Caco-2 (cell line): Measurements from ENCODE around the gene CCDC60. TPM values are rescaled to one million over a fixed set of nuclear protein-coding genes. Genes with fewer than 3 reads are reported as not detected.

Source experiments
- BruUV-seq: library from RNA; stranded (reverse); fragments of 400-500 nt; replicated peaks from 2 replicates; lab custom pipeline; 2021; lab: Mats Ljungman, UMichigan
- CTCF ChIA-PET: fragments of 300-600 bp; sonication (Branson Sonifier 250); formaldehyde crosslinking; loops from one replicate; lab custom pipeline; 2022; ENCODE audit warnings: antibody characterized with exemption; lab: Charles Lee
- POLR2A ChIA-PET: fragments of 300-600 bp; sonication (Branson Sonifier 250); formaldehyde crosslinking; loops from one replicate; lab custom pipeline; 2022; ENCODE audit warnings: antibody characterized with exemption; lab: Charles Lee
- DNase-seq, 2 experiments: peaks; one replicate each; pipeline versions ENCODE4 v3.0.0 to v3.0.0-alpha.2; 2020 to 2022
- H3K27me3 ChIP-seq: replicated peaks from 2 replicates; pipeline ENCODE4 v1.6.0; 2011; ENCODE audit warnings: low read length; ENCODE audit not compliant: control insufficient read depth, insufficient read depth
- H3K36me3 ChIP-seq: 2 replicates; pipeline ENCODE4 v1.5.1; 2011; ENCODE audit warnings: low read length; ENCODE audit not compliant: control insufficient read depth, insufficient read depth
- H3K4me1 ChIP-seq: fragments of 250-450 bp; sonication (Bioruptor Pico); 2 replicates; pipeline ENCODE4 v1.5.1; 2020; ENCODE audit warnings: mild to moderate bottlenecking
- H3K4me3 ChIP-seq: 2 replicates; pipeline ENCODE4 v1.5.1; 2011; ENCODE audit warnings: low read depth, mild to moderate bottlenecking, control low read depth, low read length
- H3K9me3 ChIP-seq: fragments of 250-450 bp; sonication (Bioruptor Pico); 2 replicates; pipeline ENCODE4 v1.5.1; 2020; ENCODE audit warnings: mild to moderate bottlenecking, moderate library complexity
- H3K27ac Mint-ChIP-seq: one replicate; pipeline ENCODE4 v1.8.0; 2022; ENCODE audit warnings: mixed read lengths; ENCODE audit not compliant: unreplicated experiment
- H3K27me3 Mint-ChIP-seq: one replicate; pipeline ENCODE4 v1.8.0; 2022; ENCODE audit warnings: mixed read lengths; ENCODE audit not compliant: insufficient read depth, unreplicated experiment
- H3K36me3 Mint-ChIP-seq: one replicate; pipeline ENCODE4 v1.8.0; 2022; ENCODE audit warnings: mild to moderate bottlenecking, mixed read lengths; ENCODE audit not compliant: insufficient read depth, unreplicated experiment
- H3K4me1 Mint-ChIP-seq: one replicate; pipeline ENCODE4 v1.8.0; 2022; ENCODE audit warnings: low read depth, mixed read lengths; ENCODE audit not compliant: unreplicated experiment
- H3K4me3 Mint-ChIP-seq: one replicate; pipeline ENCODE4 v1.8.0; 2022; ENCODE audit warnings: mild to moderate bottlenecking, moderate library complexity, mixed read lengths; ENCODE audit not compliant: unreplicated experiment
- H3K9me3 Mint-ChIP-seq: one replicate; pipeline ENCODE4 v1.8.0; 2022; ENCODE audit warnings: mixed read lengths; ENCODE audit not compliant: unreplicated experiment
- intact Hi-C: fragments of 100-400 bp; cut with micrococcal nuclease; formaldehyde crosslinking; loops from one replicate; pipeline ENCODE4 v1.10.0; 2022; ENCODE audit not compliant: unreplicated experiment
- total RNA-seq: library from RNA; stranded (reverse); gene quantifications from 2 replicates; pipeline ENCODE4 v1.2.3, GENCODE V29; 2022
- TF ChIP-seq, protein P1 (sequence below), 2 experiments: fragments of 200-600 bp in 1 of 2; IDR thresholded peaks; 1 replicate in 1 of 2; 2 replicates in 1 of 2; pipeline versions ENCODE4 v1.5.1 to v1.8.0; 2011 to 2022; ENCODE audit warnings: antibody characterized with exemption in 1 of 2, control low read depth in 1 of 2, inconsistent platforms in 1 of 2, low read depth in 1 of 2, low read length in 1 of 2, mild to moderate bottlenecking in 1 of 2, moderate library complexity in 1 of 2; ENCODE audit not compliant: insufficient read depth in 1 of 2, severe bottlenecking in 1 of 2, unreplicated experiment in 1 of 2

The CCDC60 gene
- total RNA-seq, 1 experiment from 2014 or later: not detected

DNA sequence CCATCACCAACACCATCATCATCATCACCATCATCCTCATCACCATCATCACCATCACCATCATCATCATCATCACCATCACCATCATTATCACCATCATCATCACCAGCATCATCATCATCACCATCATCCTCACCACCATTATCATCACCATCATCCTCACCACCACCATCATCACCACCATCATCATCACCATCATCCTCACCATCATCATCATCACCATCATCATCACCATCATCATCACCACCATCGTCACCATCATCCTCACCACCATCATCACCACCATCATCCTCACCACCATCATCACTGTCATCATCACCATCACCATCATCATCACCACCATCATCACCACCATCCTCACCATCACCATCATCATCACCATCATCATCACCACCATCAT is 146.0 kb downstream of the CCDC60 start:
- CTCF ChIA-PET: no interaction called here
- no peak overlapping the region for H3K27ac Mint-ChIP-seq

DNA sequence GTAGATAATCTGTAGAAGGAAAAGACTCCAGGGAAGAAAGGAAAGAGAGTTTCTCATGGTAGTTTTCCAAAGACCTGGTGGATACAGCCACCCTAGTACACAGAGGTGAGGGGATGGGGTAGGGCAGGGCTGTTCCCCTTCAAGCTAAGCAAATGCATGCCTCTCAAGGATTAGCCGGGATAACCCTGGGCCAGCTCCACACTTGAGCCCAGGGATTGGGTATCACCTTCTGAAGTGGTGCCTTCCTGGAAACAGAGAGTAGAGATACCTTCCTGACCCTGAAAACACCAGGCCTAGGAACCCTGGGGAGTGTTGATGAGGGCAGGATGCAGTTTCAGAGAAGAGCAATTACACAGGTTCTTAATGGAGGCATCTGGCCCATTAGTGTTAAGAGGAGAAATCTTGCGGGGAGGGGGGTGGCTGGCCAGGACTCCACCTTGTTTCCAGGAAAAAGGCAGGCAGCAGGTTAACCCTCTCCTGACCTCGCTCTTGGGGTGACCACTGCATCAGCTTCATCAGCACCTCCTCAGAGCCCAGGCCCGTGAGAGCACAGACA is 152.1 kb downstream of the CCDC60 start:
- Mint-ChIP-seq H3K4me1 (no peaks in the 10 kb centered on the region), H3K9me3 (peaks cover 10% of the 10 kb centered on the region), H3K27ac (no peak overlapping the region), H3K4me3 (no peak overlapping the region), H3K27me3 (peaks cover 10% of the 10 kb centered on the region), H3K36me3 (no peaks in the 10 kb centered on the region)
- Histone ChIP-seq H3K36me3 (no peaks in the 10 kb centered on the region), H3K4me1 (no peaks in the 10 kb centered on the region), H3K4me3 (no peak overlapping the region), H3K27me3 (no peaks in the 10 kb centered on the region), H3K9me3 (no peaks in the 10 kb centered on the region)
- TF ChIP-seq, protein P1, sequence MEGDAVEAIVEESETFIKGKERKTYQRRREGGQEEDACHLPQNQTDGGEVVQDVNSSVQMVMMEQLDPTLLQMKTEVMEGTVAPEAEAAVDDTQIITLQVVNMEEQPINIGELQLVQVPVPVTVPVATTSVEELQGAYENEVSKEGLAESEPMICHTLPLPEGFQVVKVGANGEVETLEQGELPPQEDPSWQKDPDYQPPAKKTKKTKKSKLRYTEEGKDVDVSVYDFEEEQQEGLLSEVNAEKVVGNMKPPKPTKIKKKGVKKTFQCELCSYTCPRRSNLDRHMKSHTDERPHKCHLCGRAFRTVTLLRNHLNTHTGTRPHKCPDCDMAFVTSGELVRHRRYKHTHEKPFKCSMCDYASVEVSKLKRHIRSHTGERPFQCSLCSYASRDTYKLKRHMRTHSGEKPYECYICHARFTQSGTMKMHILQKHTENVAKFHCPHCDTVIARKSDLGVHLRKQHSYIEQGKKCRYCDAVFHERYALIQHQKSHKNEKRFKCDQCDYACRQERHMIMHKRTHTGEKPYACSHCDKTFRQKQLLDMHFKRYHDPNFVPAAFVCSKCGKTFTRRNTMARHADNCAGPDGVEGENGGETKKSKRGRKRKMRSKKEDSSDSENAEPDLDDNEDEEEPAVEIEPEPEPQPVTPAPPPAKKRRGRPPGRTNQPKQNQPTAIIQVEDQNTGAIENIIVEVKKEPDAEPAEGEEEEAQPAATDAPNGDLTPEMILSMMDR (IDR thresholded peaks at IDR 0.05; ENCODE audit: insufficient read depth in 1 of 2, low read depth in 1 of 2, low read length in 1 of 2, severe bottlenecking in 1 of 2, unreplicated experiment in 1 of 2): no peak
- intact Hi-C loops: no loop called here
- ChIA-PET POLR2A (no interaction called here), CTCF (interaction anchor here (1.5 kb wide), 1 partner anchor 42 kb away, joined by 3 read pairs; no protein-coding TSS in a partner anchor)
- no TSS peak for BruUV-seq
- DNase-seq: no peak

More for the DNA sequence above, 146.0 kb downstream of the CCDC60 start:
- H3K27me3 Mint-ChIP-seq: peaks cover 11% of the 10 kb centered on the region
- DNase-seq: no peak
- TF ChIP-seq, protein P1 (IDR thresholded peaks at IDR 0.05; ENCODE audit: insufficient read depth in 1 of 2, low read depth in 1 of 2, low read length in 1 of 2, severe bottlenecking in 1 of 2, unreplicated experiment in 1 of 2): no peak
- H3K4me1 Mint-ChIP-seq: no peaks in the 10 kb centered on the region
- H3K27me3 ChIP-seq: no peaks in the 10 kb centered on the region
- peaks cover 20% of the 10 kb centered on the region for H3K9me3 Mint-ChIP-seq
- no TSS peak for BruUV-seq
- intact Hi-C loops: no loop called here
- H3K4me3 Mint-ChIP-seq: no peak overlapping the region
- no peak overlapping the region for H3K4me3 ChIP-seq
- no peaks in the 10 kb centered on the region for H3K4me1 ChIP-seq
- no peaks in the 10 kb centered on the region for H3K36me3 ChIP-seq
- H3K36me3 Mint-ChIP-seq: no peaks in the 10 kb centered on the region
- no peaks in the 10 kb centered on the region for H3K9me3 ChIP-seq
- POLR2A ChIA-PET: no interaction called here

DNA sequence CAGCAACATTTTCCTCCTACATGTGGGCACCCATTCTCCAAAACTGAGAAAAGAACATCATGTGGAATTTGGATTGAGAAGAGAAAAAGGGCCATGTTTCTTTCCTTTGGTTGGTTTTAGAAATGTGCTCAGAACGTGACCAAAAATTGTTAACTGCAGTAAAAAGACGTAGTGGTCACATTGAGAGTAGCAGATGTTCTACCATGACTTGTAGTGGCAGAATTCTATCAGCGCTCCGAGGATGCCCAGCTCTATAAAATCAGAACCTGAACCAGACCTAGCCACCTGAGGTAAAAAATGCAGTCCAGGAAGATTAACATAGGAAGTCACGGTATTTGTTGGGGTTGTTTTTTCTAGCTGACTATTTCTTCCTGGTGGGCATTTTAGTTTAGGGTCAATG is 157.3 kb downstream of the CCDC60 start:
- H3K27ac Mint-ChIP-seq: no peak overlapping the region
- no peaks in the 10 kb centered on the region for H3K4me1 ChIP-seq
- no peaks in the 10 kb centered on the region for H3K36me3 ChIP-seq
- CTCF ChIA-PET: no interaction called here
- TF ChIP-seq, protein P1 (IDR thresholded peaks at IDR 0.05; ENCODE audit: insufficient read depth in 1 of 2, low read depth in 1 of 2, low read length in 1 of 2, severe bottlenecking in 1 of 2, unreplicated experiment in 1 of 2): no peak
- H3K27me3 ChIP-seq: no peaks in the 10 kb centered on the region; the same call in 1 of the 2 replicates
- POLR2A ChIA-PET: no interaction called here
- H3K9me3 ChIP-seq: no peaks in the 10 kb centered on the region
- H3K27me3 Mint-ChIP-seq: peaks cover 11% of the 10 kb centered on the region
- H3K9me3 Mint-ChIP-seq: peaks cover 10% of the 10 kb centered on the region
- no peaks in the 10 kb centered on the region for H3K36me3 Mint-ChIP-seq
- no TSS peak for BruUV-seq
- intact Hi-C loops: no loop called here
- no peak overlapping the region for H3K4me3 Mint-ChIP-seq
- no peak for DNase-seq
- H3K4me1 Mint-ChIP-seq: no peaks in the 10 kb centered on the region
- H3K4me3 ChIP-seq: no peak overlapping the region
